Fibroblast of skin of right biceps (primary cell): ENCODE results near the gene NRGN.

Experiments
- DNase-seq: peaks from one replicate; pipeline ENCODE4 v3.0.0-alpha.2; 2013

The NRGN gene

GRCh38 chr11:124739479-124740276, at the start of gene NRGN:
Gene NRGN (plus strand): TSS chr11:124739942. CDS start chr11:124740085, 143 bp downstream.
- DNase-seq, result peak; percentile 87

- DNase-seq, result no peak
Observed at GRCh38 chr11:124693142-124693541, 46.6 kb upstream of the NRGN start.

DNA sequence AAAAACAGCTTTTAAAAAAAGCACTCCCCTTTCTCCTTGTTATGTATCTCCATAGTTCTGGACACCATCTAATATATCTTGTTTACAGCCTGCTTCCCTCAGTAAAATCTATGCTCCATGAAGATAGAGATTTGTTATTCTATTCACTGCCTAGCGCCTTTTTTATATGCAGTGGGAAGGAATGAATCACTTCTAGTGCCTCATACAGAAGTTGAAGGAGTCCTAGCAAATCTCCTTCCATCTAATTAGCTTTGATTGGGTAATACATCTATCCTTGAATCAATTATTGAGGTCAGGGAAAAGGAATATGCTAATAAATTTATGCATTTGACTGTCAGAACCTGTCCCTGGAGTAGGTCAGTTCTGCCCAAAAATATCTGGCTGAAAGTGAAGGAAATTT, 40.2 kb upstream of the NRGN start:
- DNase-seq, result no peak

- DNase-seq, result no peak
Observed at GRCh38 chr11:124700028-124700427, 39.7 kb upstream of the NRGN start.

- DNase-seq, result no peak
Observed at GRCh38 chr11:124707829-124708228, 31.9 kb upstream of the NRGN start.

- DNase-seq, result no peak
Observed at GRCh38 chr11:124712392-124712791, 27.4 kb upstream of the NRGN start.

GRCh38 chr11:124716591-124716990, 23.2 kb upstream of the NRGN start:
- DNase-seq, result peak; percentile 34

- no peak for DNase-seq
Observed at GRCh38 chr11:124717421-124717785, 22.3 kb upstream of the NRGN start.

GRCh38 chr11:124717786-124718651, 21.7 kb upstream of the NRGN start:
- no peak for DNase-seq

DNA sequence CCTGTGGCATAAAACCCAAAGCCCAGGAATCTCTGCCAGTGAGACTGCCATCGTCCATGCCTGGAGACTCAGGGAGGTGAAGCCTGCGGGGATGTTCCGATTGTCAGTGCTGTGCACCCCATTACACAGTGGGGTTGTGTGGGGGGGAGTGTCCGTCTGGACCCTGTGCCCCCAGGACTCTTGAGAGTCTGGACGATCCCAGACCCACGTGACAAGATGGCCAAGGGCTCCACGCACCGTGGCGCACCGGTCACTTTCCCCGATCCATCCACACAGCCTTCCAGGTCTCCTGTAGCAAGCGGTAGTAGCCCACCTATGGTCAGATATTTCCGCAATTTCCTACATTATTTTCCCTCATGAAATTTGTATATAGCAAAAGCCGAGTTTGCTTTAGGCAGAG, 20.9 kb upstream of the NRGN start:
- DNase-seq, result no peak

DNA sequence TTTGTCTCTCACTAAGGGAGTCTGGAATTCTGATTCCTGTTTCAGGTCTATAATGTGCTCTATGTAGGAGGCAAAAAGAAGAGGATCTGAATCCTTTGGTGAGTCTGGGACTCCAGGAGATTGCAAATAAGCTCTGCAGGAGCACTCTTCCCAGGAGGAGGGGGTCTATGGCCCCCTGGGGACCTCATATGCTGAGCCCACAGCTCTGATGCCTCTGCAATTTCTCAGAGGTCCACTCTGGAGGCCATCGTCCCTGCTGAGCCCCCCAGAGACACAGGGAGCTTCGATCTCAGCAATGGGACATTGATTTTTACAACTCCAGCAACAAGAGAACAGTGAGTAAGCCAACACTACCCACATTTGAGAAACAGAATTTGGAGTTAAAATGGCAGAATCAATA, 20.2 kb upstream of the NRGN start:
- DNase-seq, result no peak

DNA sequence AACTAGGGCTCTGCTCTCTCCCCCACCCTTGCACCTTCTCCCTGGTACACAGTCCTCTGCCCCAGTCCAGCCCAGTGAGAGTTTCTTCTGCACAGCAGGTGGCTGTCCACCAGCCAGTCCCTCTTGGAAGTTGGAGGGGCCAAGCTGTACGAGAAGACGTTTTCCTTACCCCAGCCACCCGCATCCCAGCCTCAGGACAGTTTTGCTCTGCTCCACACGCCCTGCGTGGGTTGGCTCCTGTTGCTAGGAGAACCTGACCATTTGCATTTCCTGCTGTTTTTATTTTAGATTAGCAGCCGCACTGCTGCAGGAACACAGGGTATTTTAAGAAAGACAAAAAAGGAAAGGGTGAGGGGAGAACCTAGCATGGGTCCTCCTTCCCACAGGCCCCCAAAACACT, 17.6 kb upstream of the NRGN start:
- no peak for DNase-seq

DNA sequence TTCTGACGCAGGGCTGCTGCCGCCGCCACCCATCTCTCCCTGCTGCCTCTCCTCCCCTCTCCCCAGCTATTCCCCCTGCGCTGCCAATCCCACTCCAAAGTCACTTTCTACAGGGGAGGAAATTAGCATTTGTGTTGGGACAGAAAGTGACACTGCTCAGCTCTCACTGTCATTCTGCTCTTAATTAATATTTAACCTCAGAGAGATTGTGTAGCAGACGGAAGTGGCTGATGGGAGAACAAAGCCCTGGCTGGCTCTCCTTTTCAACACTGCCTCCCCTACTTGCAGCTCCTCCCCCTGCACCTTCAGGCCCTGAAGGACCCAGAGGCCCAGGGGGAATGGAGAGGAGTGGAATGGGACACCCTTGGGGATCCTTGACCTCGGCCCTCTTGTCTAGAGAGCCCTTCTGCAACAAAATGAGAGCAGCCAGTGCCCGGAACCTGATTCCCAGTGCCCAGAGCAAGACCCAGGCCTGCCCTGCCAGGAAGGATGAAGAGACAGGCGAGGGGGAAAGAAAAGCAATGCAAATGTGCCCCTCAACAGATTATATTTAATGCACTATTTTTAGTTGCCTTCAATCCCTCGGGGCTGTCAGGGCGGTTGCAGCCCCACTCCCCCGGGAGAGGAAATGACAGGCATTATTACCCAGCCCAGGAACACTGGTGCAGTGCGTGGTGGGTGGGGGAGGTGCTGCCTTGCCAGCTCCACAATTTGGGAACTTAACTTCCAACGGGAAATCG, 14.6 kb upstream of the NRGN start:
- DNase-seq, result peak; percentile 20

- DNase-seq, result peak; percentile 71
Observed at GRCh38 chr11:124725719-124726105, 14.0 kb upstream of the NRGN start.

- DNase-seq, result no peak
Observed at GRCh38 chr11:124727474-124727873, 12.3 kb upstream of the NRGN start.

GRCh38 chr11:124728134-124728533, 11.6 kb upstream of the NRGN start:
- DNase-seq, result no peak

DNA sequence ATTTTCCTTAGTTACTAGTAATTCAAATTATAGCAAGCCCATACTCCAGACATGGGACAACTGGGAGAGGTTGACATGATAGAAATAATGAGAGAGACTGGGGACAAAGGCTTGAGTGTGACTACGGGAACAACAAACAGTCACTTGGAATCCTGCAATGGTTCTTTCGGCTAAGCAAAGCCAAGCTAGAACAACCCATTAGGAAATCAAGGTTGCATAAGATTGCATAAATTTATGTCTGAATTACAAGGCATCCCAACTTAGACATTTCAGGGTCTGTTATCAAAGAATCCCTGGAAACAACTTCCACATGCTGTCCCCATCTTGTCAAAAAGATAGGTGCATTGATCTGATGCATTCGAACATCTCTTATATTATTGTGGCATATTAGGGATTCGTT, 10.2 kb upstream of the NRGN start:
- DNase-seq, result no peak

- DNase-seq, result no peak
Observed at GRCh38 chr11:124732230-124732629, 7.5 kb upstream of the NRGN start.

GRCh38 chr11:124736736-124737135, 3.0 kb upstream of the NRGN start:
- DNase-seq, result no peak

- DNase-seq, result no peak
Observed at GRCh38 chr11:124737638-124738305, 2.0 kb upstream of the NRGN start.

GRCh38 chr11:124738713-124739478, 846 bp upstream of the NRGN start:
- no peak for DNase-seq

DNA sequence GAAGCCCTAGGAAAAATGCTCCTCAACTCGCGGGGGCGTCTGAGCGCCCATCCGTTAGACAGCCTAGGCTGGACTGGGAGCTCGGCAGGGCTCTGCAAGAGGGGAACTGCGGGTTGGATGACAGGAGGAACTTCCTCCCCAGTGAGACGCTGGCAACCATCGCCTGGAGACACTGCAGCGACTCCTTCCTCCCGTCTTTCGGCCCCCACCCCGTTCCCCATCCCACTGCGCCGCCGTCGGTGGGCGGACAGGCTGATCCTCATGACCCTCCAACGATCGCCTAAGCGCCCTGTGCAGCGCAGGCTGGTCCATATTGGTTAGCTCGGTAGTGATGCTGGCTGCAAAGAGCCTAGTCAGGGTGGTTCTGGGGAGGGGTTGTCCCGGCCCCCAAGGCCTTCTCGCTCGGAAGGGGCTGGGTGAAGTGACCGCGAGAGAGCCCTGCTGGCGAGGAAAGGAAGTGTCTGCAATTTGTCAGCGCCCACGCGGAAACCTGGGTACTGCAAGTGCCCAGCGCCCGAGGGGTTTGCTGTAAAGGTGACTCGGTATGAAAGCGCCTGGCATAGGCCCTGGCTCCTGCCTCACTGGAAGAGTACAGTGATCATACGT, 638 bp downstream of the NRGN start:
- no peak for DNase-seq
